ENCODE measurements around the gene TASL.
"Not testable (repeated sequence)": the region's sequence is repeated elsewhere in the genome, so short reads cannot be mapped to it uniquely, and the experiment has no call there.

Gene TASL, protein sequence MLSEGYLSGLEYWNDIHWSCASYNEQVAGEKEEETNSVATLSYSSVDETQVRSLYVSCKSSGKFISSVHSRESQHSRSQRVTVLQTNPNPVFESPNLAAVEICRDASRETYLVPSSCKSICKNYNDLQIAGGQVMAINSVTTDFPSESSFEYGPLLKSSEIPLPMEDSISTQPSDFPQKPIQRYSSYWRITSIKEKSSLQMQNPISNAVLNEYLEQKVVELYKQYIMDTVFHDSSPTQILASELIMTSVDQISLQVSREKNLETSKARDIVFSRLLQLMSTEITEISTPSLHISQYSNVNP

DNA sequence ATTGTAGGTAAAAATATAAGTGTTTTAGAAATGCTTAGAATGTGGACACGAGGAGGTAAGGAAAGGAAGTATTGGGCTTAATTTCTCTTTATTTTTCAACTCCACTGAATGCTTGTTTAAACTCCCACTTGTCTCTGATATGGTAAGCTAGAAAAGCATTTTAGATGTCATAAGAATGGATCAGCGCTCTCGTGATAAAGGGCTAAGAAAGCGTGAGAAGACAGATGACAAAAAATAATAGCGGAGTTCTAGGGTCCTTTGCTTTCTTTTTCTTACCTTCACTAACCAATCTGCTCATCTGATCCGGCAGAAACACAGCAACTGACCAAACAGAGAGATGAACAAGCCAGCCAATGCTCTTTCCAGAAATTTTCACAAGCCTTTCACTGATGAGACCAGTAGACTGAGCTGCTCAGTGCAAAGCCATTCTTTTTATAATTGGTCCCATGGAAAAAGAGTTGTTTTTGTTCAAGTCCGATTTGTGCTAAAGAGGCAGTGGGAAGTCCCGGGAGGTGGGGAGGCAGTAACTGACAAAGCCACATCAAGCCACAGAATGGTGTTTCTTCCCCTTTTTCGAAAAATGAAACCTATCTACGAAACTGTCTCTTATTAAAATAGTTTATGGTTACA, at the start of gene TASL:
Gene TASL (minus strand): TSS at position 405 of the 630 bp plus-strand sequence. CDS start 17,411 bp downstream, outside the sequence.
- DNase-seq: peak in 1 of 2 donors; percentile 11

DNA sequence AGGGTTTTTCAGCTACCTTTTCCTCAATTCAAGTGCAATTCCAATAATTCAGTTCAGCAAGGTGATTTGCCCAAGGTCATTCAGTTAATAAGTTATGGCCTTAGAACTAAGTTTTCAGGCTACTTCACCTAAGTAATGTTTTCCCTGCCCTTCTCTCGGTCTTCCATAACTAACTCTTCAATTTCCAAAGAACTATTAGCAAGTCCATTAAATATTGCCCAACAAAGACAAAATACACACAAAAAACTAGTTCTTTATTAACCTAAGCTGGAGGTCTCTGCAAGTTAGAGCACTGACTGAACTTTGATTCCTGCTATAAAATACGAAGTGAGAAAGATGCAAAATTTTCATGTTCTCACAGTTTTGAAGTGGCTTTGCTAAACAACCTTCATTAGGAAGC, 48.8 kb upstream of the TASL start:
- no peak for DNase-seq

DNA sequence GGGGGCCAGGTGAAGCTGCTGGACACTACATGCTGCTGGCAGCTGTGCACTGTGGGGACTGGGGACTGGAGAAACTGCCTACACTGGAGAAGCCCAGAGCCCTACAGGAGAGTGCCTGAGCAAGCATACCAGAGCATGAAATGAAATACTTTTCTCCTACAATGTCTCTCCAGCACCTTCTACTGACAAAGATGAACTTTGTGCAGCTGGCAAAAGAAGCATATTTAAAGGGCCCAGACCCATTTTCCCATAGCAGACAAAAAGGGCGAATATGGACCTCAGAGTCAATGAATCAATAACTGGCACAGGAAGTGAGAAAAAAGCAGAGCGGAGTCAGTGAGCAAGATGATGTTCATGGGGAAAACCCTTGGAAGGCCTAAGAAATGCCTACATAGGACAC, 44.8 kb upstream of the TASL start:
- DNase-seq: no peak

DNA sequence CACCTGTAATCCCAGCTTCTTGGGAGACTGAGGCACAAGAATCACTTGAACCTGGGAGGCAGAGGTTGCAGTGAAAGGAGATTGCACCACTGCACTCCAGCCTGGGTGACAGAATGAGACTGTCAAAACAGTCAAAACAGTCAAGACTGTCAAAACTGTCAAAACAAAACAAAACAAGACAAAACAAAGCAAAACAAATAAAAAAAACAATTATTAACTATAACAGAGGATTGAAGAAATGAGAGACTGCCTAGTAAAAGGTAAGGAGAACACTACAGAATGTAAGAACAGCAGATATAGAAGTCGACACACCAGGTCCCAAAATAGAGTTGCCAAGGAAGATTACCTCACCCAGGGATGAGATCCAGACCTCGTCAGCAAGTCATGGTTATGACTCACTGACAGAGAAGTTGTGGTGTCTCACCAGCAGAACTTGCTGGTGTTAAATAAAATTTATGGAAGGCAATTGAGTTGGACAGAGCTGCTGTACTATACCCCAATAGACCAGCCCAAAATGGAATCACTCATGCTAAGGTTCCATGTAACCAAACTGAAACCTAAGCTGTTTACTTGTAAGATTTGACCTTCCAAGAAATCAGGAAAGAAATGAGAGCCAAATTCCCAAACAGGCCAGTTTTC, 43.5 kb upstream of the TASL start:
- no peak for DNase-seq

DNA sequence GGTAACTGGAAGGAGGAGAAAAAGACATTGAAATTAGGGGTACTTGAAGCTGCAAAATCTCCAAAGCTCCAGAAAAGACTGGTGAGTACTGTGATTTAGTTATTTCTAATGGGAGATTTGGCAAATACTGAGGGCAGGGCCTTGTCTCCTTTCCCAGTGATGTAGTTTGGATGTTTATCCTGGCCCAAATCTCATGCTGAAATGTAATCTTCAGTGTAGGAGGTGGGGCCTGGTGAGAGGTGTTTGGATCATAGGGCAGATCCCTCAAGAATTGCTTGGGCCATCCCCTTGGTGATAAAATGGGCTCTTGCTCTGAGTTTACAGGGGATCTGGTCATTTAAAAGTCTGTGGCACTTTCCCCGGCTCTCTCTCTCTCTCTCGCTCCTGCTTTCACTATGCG, 42.6 kb upstream of the TASL start:
- no peak for DNase-seq

DNA sequence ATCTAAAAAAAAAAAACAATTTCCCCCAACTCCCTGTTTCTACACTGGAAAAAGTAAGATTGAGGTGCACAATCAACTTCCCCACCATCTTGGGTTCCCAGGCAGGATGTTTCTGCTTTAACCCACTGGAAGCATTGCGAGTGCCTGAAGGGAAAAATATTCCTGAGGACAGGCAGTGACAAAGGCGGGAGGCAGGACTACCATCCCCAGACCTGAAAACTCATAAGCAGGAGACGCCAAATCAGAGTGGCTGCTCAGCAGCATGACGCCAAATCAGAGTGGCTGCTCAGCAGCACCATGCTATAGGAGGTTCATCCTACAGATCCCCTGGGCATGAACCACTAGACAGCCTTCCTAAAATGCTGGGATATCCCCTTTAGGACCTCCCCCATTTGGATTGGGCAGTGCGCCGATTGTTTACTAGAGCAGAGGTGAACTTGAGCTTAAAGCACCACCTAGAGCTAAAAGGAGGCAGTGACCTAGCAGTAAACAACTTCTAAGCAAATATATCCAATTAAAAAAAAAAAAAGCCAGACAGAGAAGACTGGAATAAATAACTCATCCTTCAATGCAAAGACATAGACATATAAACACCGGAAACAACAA, 40.7 kb upstream of the TASL start:
- no peak for DNase-seq

DNA sequence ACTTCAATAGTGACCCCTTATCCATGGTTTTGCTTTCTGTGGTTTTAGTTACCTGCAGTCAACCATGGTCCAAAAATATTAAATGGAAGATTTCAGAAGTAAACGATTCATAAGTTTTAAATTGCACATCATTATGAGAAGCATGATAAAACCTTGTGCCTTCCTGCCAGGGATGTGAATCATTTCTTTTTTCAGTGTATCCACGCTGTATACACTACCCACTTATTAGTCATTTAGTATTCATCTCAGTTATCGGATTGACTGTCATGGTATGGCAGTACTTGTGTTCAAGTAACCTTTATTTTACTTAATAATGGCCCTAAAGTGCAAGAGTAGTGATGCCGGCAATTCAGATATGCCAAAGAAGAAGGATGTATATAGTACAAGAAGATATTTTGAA, 37.7 kb upstream of the TASL start:
- no peak for DNase-seq

DNA sequence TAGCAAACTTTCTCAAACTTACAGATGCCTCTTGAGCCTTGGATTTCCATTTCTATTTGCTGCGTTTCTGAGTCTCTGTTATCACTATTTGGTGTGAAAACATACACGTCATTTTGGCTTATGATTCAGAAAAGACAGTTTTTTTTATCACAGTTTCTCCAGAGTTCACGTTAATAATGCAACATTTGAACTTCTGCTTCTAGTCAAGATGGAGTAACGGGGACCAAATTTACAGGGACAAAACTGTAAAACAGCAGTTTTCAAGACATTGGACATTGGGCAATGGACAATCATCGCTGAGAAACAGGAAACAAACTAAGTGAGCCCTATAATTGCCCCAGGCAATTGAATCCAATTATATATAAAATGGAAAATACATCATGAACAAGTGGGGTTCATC, 36.2 kb upstream of the TASL start:
- DNase-seq: no peak

DNA sequence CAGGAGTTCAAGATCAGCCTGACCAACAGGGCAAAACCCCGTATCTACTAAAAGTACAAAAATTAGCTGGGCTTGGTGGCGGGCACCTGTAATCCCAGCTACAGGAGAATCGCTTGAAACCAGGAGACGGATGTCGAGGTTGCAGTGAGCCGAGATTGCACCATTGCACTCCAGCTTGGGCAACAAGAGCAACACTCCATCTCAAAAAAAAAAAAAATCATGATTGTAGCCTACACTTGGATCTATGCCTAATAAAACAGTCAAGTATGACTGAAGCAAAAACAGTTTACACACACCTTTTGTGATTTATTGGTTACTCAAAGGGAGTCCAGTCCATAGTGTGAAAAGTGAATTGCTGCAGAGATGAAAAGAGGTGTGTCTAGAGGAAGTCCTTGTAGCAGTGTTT, 34.7 kb upstream of the TASL start:
- DNase-seq: no peak

DNA sequence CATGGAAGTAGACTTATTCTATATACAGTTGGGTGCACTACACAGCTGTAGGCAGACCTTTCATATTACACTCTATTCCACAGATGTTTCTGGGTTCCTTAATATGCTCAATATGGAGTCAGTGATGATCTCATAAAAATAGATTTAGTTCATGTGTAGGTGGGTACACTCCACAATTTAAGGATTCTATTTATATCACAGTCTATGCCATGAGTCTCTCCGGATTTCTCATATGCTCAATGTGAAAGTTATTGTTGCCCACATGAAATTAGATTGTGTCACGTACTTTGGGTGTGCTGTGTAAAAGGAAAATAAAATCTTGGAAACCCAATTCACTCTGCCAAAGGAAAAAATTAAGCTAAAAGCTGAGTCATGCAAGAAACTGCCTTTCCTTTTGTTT, 32.5 kb upstream of the TASL start:
- no peak for DNase-seq

DNA sequence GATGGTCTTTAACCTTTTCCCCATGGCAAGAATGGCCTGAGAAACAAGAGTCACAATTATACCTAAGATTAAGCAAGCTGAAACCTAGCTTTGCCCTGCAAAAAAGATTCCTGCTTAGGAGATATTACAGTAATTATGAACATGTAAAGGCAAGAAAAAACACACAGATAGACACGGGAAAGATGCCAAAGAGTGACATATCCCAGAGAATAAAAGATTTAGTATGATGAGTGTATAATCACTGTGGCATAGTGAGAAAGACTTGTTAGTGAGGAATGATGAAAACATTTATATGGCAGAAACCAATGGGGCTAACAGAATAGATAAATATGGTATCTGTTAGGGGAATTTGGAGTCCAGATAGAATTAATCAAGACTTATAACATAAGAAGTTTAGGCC, 29.6 kb upstream of the TASL start:
- no peak for DNase-seq

DNA sequence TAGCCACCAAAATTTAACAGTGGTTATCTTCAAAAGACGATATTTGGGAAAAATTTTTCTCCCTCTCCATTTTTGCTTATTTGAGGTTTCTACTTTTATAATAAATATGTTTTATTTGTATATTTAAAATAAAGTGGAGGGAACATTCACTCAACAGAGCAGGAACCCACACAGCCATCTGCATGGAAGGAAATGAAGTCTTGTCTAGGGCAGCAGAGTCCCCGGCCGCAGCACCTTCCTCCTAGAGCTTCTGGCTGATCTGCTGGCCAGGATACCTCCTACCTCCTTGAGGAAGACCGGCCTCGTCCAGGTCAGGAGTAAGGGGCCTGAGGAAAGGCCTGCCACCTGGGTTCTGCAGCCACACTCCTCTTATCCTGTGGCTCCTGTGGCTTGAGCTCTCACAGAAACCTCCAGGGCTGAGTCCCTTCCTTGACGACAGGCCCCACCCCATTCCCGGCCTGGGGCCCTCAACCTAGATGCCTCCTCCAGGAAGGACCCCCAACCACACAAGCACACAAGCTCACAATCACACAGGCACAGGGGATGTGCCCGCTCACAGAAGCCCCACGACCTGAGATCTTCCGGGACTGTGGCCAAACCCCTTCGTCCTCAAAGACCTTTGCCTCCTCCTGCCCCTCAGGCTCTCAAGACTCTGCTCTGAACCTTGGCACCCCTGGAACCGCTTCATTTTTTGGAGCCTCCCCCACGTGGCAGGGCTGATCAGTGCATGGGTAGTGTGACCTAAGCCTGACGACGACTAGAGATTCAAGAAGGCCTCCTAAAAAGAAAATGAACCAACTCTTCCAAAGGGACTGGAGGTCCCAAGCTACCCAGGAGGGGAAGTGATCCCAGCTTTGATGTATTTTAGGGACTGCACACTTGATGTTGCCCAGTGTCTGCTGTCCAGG, 23.0 kb upstream of the TASL start:
- DNase-seq: not testable (repeated sequence)

DNA sequence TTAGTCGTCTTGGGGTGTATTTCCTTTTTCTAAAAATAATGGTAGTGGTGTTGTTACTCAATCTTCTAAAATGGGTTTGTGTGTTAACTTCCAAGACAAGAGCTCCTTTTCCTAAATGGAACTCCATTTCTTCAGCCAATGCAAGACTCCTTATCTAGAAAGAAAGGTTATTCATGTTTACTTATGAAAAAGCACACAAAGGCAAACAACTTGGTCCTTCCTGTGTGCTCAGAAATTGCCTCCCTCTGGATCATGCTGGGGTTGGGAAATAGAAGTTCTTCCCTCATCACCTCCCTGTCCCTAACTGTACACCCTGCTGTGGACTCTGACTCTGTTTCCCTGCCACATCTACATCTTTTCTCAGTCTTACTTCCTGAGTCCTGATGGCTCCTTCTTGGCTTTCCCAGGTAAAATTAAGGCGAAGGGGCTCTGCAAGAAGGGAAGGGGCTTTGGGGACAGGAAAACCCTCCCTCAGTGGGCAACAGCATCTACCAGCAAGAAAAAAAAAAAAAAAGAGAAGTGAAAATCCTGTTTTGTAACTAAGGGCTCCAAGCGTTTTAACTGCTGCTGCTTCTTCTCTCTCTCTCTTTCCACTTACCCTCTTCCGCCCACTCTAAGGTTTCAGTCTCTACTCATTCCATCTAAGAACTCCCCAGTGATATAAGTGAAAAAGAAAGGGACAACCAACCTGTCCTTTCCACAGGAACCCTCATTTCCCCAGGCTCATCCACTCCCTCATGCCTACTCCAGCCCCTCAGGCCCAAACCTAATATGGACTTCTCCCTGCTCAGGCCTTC, 19.8 kb upstream of the TASL start:
- DNase-seq: no peak

DNA sequence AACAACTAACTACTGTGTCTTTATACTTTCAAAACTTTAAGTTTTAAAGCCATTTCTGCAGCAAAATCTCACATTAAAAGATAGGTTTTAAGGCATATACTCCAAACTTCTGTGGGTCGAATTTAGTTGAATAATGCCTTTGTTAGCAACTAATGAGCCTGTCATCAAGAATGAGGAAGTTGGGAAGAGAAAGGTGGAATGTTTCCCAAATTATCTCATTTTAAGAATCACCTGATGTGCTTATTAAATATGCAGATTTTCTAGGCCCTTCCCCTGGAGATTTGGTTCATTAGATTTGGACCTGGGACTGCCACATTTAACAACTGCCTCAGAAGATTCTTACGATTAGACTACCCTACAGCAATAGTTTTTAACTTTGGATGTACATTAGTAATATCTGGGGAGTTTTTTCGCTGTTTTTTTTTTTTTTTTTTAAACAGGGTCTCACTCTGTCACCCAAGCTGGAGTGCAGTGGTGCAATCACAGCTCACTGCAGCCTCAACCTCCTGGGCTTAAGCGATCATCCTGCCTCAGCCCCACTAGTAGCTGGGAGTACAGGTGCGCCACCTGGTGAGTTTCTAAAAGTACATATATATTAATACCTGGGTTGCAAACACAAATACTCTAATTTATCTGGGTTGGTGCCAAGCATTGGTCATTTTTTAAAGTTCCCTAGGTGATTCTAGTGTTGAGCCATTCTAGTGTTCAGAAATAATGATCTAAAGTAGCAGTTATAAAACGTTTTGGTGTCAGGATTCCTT, 16.1 kb upstream of the TASL start:
- peak in 1 of 2 donors; percentile 15 for DNase-seq

DNA sequence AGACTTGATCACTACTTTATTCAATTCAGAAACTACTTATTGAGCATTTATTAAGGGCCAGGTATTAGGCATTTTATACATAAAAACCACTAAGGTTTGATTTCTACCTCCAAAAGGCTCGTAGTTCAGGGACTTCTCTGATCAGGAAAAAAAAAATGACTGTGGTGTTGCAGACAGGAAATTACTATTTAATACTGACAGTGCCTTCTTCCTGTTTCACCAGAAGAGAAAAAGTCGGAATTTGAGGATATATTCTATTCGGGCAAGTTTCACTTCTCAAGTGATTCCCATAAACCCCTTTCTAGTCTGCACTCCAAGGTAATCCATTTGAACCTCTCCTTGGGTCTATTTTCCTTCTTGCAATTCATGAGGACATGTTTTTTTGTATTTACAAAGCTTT, 15.3 kb upstream of the TASL start:
- DNase-seq: no peak

DNA sequence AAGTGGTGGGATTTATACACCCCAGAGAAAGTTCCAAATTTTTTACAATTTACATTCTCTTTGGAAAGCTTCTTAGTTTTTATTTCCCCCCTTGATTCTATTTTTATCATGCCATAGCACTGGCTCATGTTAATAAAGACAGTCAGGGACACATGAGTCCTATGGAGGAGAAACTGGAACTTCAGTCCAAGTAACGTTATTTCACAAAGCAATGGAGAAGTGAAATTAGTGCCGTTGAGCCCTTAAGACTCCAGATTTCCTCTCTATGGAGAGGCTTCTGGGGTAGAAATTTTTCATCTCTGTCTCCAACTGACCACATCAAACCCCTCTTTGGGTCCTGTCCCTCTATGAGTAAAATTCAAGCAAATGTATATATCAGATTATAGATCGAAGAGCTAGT, 12.8 kb upstream of the TASL start:
- DNase-seq: no peak

DNA sequence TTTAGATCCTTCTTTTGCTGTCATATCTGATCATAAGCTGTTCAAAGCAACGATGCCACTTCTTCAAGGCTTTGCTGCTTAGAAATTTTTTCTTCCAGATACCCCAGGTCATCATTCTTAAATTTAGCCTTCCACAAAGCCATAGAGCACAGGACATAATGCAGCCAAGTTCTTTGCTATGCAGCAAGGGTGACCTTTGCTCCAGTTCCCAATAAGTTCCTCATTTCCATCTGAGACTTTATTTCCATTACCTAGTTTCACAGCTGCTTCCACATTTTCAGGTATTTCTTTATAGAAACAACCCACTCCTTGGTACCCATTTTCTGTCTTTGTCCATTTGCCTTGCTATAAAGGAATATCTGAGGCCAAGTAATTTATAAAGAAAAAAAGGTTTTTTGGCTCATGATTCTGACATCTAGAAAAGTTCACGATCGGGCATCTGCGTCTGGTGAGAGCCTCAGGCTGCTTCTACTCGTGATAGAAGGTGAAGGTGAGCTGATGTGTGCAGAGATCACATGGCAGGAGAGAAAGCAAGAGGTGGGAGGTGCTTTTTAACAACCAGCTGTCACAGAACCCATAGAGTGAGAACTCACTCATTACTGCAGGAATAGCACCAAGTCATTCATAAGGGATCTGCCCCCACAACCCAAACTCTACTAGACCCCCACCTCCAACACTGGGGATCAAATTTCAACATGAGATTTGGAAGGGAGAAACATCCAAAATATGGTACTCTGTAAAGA, 11.8 kb upstream of the TASL start:
- no peak for DNase-seq

DNA sequence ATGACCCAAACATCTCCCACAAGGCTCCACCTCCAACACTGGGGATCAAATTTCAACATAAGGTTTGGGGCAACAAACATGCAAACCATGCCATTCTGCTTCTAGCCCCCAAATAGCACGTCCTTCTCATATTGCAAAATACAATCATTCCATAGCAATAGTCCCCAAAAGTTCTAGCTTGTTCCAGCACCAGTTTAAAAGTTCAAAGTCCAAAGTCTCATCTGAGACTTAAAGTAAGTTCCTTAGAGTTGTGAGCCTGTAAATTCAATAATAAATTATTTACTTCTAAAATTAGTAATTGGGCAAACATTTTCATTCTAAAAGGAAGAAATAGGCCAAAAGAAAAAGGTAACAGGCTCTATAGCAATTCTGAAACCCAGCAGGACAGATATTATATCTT, 8.9 kb upstream of the TASL start:
- DNase-seq: no peak

DNA sequence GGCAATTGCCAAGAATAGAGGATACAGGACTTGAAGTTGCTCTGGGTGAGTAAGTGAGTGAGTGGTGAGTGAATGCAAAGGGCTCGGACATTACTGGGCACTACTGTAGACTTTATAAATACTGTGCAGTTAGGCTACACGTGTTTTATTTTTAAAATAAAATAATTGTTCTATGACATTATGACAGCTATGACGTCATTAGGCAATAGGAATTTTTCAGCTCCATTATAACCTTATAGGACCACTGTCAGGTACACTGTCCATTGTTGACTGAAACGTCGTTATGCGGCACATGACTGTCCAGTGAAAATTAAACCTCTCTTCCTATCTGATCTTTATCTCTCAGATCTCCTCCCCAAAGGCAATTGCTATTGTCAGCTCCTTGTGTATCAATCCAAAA, 5.1 kb upstream of the TASL start:
- no peak for DNase-seq

DNA sequence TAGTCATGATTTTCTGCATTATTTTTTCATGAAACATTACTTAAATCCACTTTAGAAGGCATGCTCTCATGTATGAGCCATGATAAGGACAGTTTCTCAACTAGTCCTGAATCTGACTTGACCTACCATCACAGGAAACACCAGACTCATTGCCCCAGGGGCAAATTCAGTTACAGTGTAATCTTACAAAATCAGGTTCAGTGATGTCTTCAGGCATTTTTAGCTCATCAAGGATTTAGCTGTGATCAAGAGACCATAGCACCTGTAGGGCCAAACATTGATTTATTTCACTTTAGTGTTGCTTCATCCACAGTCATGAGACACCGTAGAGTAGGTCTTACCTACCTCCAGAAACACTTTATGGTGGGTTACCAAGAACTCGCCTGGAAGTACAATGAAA, 3.1 kb upstream of the TASL start:
- no peak for DNase-seq

DNA sequence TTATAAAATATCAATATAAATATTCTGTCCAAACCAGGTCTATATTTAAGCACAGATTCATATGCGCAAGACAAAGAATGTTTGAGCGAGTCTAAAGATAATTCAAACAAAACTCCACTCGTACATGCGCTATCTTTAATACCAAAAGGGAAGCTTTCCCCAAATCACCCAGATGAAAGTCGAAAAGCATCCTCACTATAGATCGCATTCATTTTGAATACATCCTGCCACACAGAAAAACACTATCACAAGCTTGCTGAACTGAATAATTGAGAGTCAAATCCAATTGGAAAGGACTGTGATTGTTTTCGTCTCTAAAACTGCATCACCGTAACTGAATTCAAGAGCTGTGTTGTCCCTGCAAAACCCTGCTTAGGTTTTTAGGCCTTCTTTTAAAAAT, 685 bp downstream of the TASL start:
- DNase-seq: no peak

Data from activated CD4-positive, alpha-beta T cell treated with anti-CD3 and anti-CD28 coated beads for 4 hours (primary cell).